Suprapubic skin (tissue), 4 donors: ENCODE data around the gene TGFBR3. TPM values are rescaled to one million over a fixed set of nuclear protein-coding genes. Genes with fewer than 3 reads are reported as not detected.

Experiments
- DNase-seq, 2 donors: peaks; one replicate each; pipeline ENCODE4 v3.0.0-alpha.2; 2019; ENCODE audit warnings: low spot score in 2 of 2
- H3K27ac ChIP-seq: fragments of 200-600 bp; sonication (generic); one replicate; pipeline ENCODE4 v1.5.1; 2019
- H3K27me3 ChIP-seq: fragments of 200-600 bp; sonication (generic); one replicate; pipeline ENCODE4 v1.5.1; 2019
- H3K36me3 ChIP-seq: fragments of 200-600 bp; sonication (generic); one replicate; pipeline ENCODE4 v1.5.1; 2019
- H3K4me1 ChIP-seq: fragments of 200-600 bp; sonication (generic); one replicate; pipeline ENCODE4 v1.5.1; 2019
- H3K4me3 ChIP-seq: fragments of 200-600 bp; sonication (generic); one replicate; pipeline ENCODE4 v1.5.1; 2019; ENCODE audit warnings: mild to moderate bottlenecking
- H3K9me3 ChIP-seq: fragments of 200-600 bp; sonication (generic); one replicate; pipeline ENCODE4 v1.5.1; 2019
- EP300 ChIP-seq: sonication (generic); formaldehyde crosslinking; IDR thresholded peaks from one replicate; pipeline ENCODE4 v1.6.1; 2017; ENCODE audit warnings: antibody characterized with exemption
- POLR2A ChIP-seq, 2 donors: fragments of 450-650 bp; IDR thresholded peaks; one replicate each; pipeline ENCODE4 v1.6.1; 2017; ENCODE audit warnings: antibody characterized with exemption in 2 of 2, mild to moderate bottlenecking in 2 of 2, moderate library complexity in 2 of 2
- POLR2AphosphoS5 ChIP-seq, 3 donors: sonication (generic); formaldehyde crosslinking; IDR thresholded peaks; one replicate each; pipeline ENCODE4 v1.6.1; 2017; ENCODE audit warnings: antibody characterized with exemption in 3 of 3
- WGBS: methylation state at CpG from one replicate; pipeline ENCODE4 v1.1.5; 2018; 5-methylcytosine and 5-hydroxymethylcytosine counted together
- total RNA-seq, 4 donors: library from RNA; depleted of rRNA; stranded (reverse); fragments of >200 nt; gene quantifications; one replicate each; pipeline ENCODE4 v1.1.0, GENCODE V29; 2016
- TF ChIP-seq, protein P1 (sequence below), 2 donors: fragments of 200-600 bp in 1 of 2; fragments of 450-650 bp in 1 of 2; sonication (generic) in 1 of 2; IDR thresholded peaks; one replicate each; pipeline ENCODE4 v1.5.1; 2016 to 2019; ENCODE audit warnings: antibody characterized with exemption in 2 of 2, mild to moderate bottlenecking in 1 of 2, moderate library complexity in 1 of 2

The TGFBR3 gene
- total RNA-seq, 4 donors from 2014 or later, result 91.3 to 131 (median 114) TPM

DNA sequence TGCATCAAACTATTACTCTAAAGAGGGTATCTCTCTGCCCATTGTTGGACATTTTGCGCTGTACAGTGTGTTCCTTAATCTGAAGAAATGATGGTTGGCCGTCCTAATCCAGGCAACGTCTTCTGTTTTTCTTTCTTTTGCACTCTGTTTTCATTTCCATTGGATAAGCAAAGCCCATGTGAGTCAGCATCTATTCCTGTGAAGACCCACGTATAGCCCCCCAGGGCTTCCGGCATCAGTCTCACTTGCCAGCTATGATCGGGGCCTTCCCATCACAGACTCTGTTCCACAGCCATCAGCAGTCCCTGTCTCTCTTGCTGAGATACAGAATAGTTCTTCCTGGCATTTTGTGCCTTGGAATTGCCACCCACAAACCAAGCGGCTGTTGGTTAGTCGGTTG is 34.0 kb upstream of the TGFBR3 start:
- Histone ChIP-seq H3K4me1 (peaks cover 3% of the 10 kb centered on the region), H3K27me3 (no peaks in the 10 kb centered on the region), H3K9me3 (no peaks in the 10 kb centered on the region), H3K4me3 (no peak overlapping the region), H3K36me3 (no peaks in the 10 kb centered on the region), H3K27ac (no peak overlapping the region)
- no peak for DNase-seq
- 85% methylated on average over 8 of the region's 8 CpGs for WGBS
- TF ChIP-seq, protein P1, sequence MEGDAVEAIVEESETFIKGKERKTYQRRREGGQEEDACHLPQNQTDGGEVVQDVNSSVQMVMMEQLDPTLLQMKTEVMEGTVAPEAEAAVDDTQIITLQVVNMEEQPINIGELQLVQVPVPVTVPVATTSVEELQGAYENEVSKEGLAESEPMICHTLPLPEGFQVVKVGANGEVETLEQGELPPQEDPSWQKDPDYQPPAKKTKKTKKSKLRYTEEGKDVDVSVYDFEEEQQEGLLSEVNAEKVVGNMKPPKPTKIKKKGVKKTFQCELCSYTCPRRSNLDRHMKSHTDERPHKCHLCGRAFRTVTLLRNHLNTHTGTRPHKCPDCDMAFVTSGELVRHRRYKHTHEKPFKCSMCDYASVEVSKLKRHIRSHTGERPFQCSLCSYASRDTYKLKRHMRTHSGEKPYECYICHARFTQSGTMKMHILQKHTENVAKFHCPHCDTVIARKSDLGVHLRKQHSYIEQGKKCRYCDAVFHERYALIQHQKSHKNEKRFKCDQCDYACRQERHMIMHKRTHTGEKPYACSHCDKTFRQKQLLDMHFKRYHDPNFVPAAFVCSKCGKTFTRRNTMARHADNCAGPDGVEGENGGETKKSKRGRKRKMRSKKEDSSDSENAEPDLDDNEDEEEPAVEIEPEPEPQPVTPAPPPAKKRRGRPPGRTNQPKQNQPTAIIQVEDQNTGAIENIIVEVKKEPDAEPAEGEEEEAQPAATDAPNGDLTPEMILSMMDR (IDR thresholded peaks at IDR 0.05), result no peak
- no peak for TF ChIP-seq POLR2A (IDR thresholded peaks at IDR 0.05)
- TF ChIP-seq EP300, result no peak
- TF ChIP-seq POLR2AphosphoS5 (IDR thresholded peaks at IDR 0.05), result no peak

DNA sequence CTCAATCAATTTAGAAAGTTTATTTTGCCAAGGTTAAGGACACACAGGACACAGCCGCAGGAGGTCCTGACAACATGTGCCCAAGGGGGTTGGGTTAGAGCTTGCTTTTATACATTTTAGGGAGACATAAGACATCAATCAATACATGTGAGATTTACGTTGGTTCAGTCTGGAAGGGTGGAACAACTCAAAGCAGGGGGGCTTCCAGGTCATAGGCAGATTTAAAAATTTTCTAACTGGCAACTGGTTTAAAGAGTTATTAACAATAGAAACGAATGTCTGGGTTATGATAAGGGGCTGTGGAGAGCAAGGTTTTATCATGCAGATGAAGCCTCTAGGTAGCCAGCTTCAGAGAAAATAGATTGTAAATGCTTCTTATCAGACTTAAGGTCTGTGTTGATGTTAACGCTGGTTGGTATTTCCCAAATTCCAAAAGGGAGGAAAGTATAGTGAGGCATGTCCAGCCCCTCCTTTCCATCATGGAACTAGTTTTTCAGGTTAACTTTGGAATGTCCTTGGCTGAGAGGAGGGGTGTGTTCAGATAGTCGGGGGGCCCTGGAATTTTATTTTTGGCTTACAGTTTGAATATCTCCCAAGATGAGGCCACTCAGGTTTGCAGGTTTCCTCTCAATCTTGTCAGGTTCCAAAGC is 31.0 kb upstream of the TGFBR3 start:
- no peaks in the 10 kb centered on the region for H3K4me1 ChIP-seq
- H3K27me3 ChIP-seq, result no peaks in the 10 kb centered on the region
- no peaks in the 10 kb centered on the region for H3K9me3 ChIP-seq
- TF ChIP-seq POLR2A (IDR thresholded peaks at IDR 0.05), result no peak
- TF ChIP-seq POLR2AphosphoS5 (IDR thresholded peaks at IDR 0.05), result no peak
- TF ChIP-seq EP300, result no peak
- WGBS, result 62% methylated on average over 5 of the region's 5 CpGs
- no peak for DNase-seq
- H3K36me3 ChIP-seq, result no peaks in the 10 kb centered on the region
- no peak overlapping the region for H3K27ac ChIP-seq
- H3K4me3 ChIP-seq, result no peak overlapping the region

DNA sequence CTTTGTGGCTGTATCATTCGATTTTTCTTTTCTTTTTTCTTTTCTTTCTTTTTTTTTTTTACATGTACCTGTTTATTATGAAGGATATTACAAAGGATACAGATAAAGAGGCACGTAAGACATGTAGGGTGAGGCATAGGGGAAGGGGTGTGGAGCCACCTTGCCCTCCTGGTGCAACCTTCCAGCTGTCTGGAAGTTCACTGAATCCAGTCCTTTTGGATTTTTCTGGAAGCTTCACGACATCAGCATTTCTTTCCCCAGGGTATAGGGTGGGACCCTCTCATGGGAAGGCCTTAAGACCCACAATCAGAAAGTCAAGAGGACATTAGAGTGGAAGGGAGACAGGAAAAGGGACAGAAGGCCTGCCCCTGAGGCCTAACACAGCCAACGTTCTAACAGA is 30.1 kb upstream of the TGFBR3 start:
- no peak for DNase-seq
- WGBS, result 80% methylated on average over 4 of the region's 4 CpGs
- Histone ChIP-seq H3K27me3 (no peaks in the 10 kb centered on the region), H3K27ac (no peak overlapping the region), H3K9me3 (no peaks in the 10 kb centered on the region), H3K4me3 (no peak overlapping the region), H3K4me1 (no peaks in the 10 kb centered on the region), H3K36me3 (no peaks in the 10 kb centered on the region)
- TF ChIP-seq EP300 (no peak), POLR2AphosphoS5 (IDR thresholded peaks at IDR 0.05) (no peak), POLR2A (IDR thresholded peaks at IDR 0.05) (no peak)
- TF ChIP-seq, protein P1 (IDR thresholded peaks at IDR 0.05), result no peak

DNA sequence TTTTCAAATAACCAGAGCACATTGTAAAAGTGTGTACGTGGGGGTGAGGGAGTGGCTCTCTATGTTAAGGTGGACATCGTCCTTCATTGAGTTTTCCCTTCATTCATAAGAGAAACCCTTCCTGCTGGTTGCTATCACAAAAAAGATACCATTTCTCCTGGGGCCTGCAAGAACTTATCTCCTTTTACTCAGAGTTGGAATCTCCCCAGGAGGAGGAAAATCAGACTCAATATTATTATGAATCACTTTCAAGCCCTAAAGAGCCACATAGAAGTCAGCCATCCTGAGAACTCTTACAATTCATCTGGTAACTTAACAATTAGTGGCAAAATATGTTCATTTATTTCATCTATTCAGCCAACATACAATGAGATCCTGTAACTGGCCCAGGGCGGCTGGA is 27.1 kb upstream of the TGFBR3 start:
- no peak for DNase-seq
- no peaks in the 10 kb centered on the region for H3K27me3 ChIP-seq
- no peaks in the 10 kb centered on the region for H3K36me3 ChIP-seq
- H3K9me3 ChIP-seq, result no peaks in the 10 kb centered on the region
- H3K4me1 ChIP-seq, result no peaks in the 10 kb centered on the region
- no peak overlapping the region for H3K4me3 ChIP-seq
- 59% methylated on average over 3 of the region's 3 CpGs for WGBS
- no peak overlapping the region for H3K27ac ChIP-seq
- no peak for TF ChIP-seq EP300
- TF ChIP-seq POLR2AphosphoS5 (IDR thresholded peaks at IDR 0.05), result no peak

DNA sequence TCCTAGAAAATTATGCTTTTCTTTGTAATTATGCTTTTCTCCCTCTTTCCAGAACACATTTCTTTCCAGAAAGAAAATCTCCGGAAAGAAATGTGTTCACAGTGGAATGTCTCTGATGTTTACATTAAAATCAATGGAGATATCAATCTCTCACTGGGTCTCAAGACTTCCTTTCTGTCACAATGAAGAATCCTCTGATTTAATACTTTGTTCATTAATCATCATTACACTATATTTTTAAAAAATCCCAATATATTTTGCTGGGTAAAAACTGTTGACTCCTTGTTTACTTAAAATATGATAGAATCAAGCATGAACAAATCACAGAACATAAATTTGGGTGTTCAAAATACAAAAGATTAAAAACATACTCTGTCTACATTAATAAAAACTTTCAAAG is 26.3 kb upstream of the TGFBR3 start:
- DNase-seq, result no peak
- no peak overlapping the region for H3K27ac ChIP-seq
- H3K27me3 ChIP-seq, result no peaks in the 10 kb centered on the region
- no peaks in the 10 kb centered on the region for H3K4me1 ChIP-seq
- no peaks in the 10 kb centered on the region for H3K9me3 ChIP-seq
- WGBS, result 66% methylated on average over 1 of the region's 1 CpG
- no peak for TF ChIP-seq POLR2AphosphoS5 (IDR thresholded peaks at IDR 0.05)
- no peak for TF ChIP-seq POLR2A (IDR thresholded peaks at IDR 0.05)
- no peak for TF ChIP-seq EP300
- TF ChIP-seq, protein P1 (IDR thresholded peaks at IDR 0.05), result no peak
- H3K36me3 ChIP-seq, result no peaks in the 10 kb centered on the region
- no peak overlapping the region for H3K4me3 ChIP-seq

DNA sequence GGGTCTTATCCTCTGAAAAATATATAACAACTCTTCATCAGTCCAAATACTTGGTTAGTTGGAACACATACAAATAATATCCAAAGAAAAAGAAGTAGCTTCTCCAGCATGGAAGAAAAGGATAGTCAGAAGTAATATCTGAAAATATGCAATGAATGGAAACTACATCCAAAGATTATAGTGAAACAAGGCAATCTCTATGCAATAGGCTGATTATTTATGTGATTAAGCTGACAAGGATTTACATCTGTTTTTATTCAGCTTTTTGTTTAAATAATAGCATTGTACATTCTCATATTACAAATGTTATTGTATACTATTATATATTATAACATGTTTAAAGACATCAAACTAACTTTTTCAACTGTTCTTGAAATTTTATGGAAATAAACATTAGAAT is 15.3 kb upstream of the TGFBR3 start:
- no peak for DNase-seq
- TF ChIP-seq POLR2AphosphoS5 (IDR thresholded peaks at IDR 0.05), result no peak
- TF ChIP-seq, protein P1 (IDR thresholded peaks at IDR 0.05), result no peak
- TF ChIP-seq EP300, result no peak
- no peak for TF ChIP-seq POLR2A (IDR thresholded peaks at IDR 0.05)
- H3K27ac ChIP-seq, result no peak overlapping the region

More for the DNA sequence above, 15.3 kb upstream of the TGFBR3 start:
- Histone ChIP-seq H3K4me1 (no peaks in the 10 kb centered on the region), H3K9me3 (no peaks in the 10 kb centered on the region), H3K36me3 (no peaks in the 10 kb centered on the region), H3K4me3 (no peak overlapping the region), H3K27me3 (no peaks in the 10 kb centered on the region)
